Measurements from ENCODE around the gene NFKBIL1.

DNA sequence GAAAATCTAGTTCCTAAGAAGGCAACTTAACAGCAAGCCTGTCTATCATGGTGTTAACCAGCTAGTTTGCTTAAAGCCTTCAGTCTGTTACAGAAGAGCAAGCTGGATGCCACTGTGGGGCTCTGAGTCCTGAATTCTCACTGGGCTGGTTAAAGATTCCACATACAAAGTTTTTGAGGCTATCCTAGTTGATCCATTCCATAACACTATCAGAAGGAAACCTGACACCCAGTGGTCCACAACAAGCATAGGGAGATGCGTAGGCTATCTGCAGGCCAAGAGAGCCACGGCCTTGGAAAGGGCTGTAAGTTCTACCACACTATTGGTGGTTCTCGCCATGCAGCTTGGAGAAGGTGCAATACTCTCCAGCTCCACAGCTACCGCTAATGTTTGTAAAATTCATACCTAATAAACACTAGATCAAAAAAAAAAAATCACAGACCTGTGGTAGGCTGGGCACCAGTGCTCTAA, 19.1 kb upstream of the NFKBIL1 start:
- TF ChIP-seq, protein P1, sequence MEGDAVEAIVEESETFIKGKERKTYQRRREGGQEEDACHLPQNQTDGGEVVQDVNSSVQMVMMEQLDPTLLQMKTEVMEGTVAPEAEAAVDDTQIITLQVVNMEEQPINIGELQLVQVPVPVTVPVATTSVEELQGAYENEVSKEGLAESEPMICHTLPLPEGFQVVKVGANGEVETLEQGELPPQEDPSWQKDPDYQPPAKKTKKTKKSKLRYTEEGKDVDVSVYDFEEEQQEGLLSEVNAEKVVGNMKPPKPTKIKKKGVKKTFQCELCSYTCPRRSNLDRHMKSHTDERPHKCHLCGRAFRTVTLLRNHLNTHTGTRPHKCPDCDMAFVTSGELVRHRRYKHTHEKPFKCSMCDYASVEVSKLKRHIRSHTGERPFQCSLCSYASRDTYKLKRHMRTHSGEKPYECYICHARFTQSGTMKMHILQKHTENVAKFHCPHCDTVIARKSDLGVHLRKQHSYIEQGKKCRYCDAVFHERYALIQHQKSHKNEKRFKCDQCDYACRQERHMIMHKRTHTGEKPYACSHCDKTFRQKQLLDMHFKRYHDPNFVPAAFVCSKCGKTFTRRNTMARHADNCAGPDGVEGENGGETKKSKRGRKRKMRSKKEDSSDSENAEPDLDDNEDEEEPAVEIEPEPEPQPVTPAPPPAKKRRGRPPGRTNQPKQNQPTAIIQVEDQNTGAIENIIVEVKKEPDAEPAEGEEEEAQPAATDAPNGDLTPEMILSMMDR (IDR thresholded peaks at IDR 0.05), result no peak
- no peak for TF ChIP-seq POLR2A (IDR thresholded peaks at IDR 0.05)
